ENCODE measurements around the gene ATAD3A.
"Not testable (repeated sequence)": the region's sequence is repeated elsewhere in the genome, so short reads cannot be mapped to it uniquely, and the experiment has no call there.

Gene ATAD3A

DNA sequence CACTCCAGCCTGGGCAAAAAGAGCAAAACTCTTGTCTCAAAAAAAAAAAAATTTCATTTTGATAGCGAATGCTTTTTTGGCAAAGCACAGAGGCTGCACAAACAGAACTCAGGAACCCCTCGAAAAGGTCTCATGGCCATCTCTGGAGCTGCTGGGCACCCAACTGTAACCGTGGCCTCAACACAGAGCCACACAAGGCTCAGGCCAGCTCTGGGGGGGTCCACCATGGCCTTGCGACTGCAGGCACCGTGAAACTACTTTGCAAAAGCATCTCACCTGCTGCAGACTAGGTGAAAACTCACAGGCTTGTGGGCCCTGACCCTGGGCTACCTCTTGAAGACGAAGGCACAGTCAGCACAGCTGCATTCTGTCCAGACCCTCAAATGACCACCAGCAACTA, 44.5 kb downstream of the ATAD3A start:
- DNase-seq (ENCODE audit: low read depth in 1 of 2, low spot score in 1 of 2), result no peak
- H3K27me3 ChIP-seq (ENCODE audit: insufficient read depth, poor library complexity, severe bottlenecking), result no peaks in the 10 kb centered on the region
- H3K4me3 ChIP-seq (replicated peaks; ENCODE audit: insufficient read depth, low read length), result no peak overlapping the region
- TF ChIP-seq SPI1 (IDR thresholded peaks at IDR 0.05; ENCODE audit: borderline replicate concordance, low read depth) (no peak), POLR2AphosphoS5 (IDR thresholded peaks at IDR 0.05; ENCODE audit: low read depth) (peak; percentile 15; the same call in 1 of the 2 replicates)
- TF ChIP-seq, protein P1, sequence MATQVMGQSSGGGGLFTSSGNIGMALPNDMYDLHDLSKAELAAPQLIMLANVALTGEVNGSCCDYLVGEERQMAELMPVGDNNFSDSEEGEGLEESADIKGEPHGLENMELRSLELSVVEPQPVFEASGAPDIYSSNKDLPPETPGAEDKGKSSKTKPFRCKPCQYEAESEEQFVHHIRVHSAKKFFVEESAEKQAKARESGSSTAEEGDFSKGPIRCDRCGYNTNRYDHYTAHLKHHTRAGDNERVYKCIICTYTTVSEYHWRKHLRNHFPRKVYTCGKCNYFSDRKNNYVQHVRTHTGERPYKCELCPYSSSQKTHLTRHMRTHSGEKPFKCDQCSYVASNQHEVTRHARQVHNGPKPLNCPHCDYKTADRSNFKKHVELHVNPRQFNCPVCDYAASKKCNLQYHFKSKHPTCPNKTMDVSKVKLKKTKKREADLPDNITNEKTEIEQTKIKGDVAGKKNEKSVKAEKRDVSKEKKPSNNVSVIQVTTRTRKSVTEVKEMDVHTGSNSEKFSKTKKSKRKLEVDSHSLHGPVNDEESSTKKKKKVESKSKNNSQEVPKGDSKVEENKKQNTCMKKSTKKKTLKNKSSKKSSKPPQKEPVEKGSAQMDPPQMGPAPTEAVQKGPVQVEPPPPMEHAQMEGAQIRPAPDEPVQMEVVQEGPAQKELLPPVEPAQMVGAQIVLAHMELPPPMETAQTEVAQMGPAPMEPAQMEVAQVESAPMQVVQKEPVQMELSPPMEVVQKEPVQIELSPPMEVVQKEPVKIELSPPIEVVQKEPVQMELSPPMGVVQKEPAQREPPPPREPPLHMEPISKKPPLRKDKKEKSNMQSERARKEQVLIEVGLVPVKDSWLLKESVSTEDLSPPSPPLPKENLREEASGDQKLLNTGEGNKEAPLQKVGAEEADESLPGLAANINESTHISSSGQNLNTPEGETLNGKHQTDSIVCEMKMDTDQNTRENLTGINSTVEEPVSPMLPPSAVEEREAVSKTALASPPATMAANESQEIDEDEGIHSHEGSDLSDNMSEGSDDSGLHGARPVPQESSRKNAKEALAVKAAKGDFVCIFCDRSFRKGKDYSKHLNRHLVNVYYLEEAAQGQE (IDR thresholded peaks at IDR 0.05; ENCODE audit: insufficient replicate concordance, low read depth), result no peak
- TF ChIP-seq, protein P2, sequence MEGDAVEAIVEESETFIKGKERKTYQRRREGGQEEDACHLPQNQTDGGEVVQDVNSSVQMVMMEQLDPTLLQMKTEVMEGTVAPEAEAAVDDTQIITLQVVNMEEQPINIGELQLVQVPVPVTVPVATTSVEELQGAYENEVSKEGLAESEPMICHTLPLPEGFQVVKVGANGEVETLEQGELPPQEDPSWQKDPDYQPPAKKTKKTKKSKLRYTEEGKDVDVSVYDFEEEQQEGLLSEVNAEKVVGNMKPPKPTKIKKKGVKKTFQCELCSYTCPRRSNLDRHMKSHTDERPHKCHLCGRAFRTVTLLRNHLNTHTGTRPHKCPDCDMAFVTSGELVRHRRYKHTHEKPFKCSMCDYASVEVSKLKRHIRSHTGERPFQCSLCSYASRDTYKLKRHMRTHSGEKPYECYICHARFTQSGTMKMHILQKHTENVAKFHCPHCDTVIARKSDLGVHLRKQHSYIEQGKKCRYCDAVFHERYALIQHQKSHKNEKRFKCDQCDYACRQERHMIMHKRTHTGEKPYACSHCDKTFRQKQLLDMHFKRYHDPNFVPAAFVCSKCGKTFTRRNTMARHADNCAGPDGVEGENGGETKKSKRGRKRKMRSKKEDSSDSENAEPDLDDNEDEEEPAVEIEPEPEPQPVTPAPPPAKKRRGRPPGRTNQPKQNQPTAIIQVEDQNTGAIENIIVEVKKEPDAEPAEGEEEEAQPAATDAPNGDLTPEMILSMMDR (IDR thresholded peaks at IDR 0.05; ENCODE audit: insufficient read depth, low read length), result no peak
- no peak overlapping the region for H3K27ac ChIP-seq (replicated peaks)

DNA sequence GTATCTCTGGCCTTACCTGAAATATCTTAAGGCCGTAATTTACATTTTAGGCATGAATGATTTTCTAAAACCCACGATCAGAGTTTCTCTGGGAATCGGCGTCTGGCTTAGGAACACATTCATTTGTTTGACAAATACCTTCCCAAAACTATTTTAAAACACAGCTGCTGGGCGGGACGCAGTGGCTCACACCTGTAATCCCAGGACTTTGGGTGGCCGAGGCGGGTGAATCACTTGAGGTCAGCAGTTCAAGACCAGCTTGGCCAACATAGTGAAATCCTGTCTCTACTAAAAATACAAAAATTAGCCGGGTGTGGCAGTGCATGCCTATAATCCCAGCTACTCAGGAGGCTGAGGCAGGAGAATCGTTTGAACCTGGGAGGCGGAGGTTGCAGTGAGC, 45.0 kb downstream of the ATAD3A start:
- not testable (repeated sequence) for H3K27me3 ChIP-seq (ENCODE audit: insufficient read depth, poor library complexity, severe bottlenecking); H3K4me3 ChIP-seq (replicated peaks; ENCODE audit: insufficient read depth, low read length); H3K27ac ChIP-seq (replicated peaks); DNase-seq (ENCODE audit: low read depth in 1 of 2, low spot score in 1 of 2)

DNA sequence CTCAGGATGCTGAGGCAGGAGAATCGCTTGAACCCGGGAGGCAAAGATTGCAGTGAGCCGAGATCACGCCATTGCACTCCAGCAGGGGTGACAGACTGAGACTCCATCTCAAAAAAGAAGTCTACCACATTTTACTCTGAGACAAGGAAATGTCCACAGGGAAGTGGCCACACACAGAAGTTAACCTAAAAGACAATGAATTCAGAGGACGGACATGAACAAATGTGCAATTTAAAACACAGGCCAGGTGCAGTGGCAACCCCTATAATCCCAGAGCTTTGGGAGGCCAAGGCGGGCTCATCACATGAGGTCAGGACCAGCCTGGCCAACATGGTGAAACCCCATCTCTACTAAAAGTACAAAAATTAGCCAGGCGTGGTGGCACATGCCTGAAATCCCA, 45.7 kb downstream of the ATAD3A start:
- not testable (repeated sequence) for DNase-seq (ENCODE audit: low read depth in 1 of 2, low spot score in 1 of 2); H3K27ac ChIP-seq (replicated peaks); H3K4me3 ChIP-seq (replicated peaks; ENCODE audit: insufficient read depth, low read length); H3K27me3 ChIP-seq (ENCODE audit: insufficient read depth, poor library complexity, severe bottlenecking)

DNA sequence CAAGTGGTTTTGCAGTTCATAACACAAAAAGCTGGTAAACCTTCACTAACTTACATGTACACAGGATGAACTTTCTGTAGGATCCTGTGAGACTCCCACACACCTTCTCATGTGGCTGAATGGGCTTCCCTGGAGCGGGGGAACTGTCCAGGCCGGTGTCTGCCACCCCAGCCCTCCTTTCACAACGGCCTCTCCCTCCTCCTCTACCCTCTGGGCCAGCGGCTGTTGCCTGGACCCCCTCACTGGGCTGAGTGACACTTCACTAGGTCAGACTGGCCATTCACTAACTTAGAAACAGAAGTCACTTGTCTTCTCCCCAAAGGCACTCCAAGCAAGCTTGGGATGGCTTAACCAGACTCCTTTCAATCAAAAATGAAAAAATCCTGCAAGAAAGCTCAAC, 46.6 kb downstream of the ATAD3A start:
- DNase-seq (ENCODE audit: low read depth in 1 of 2, low spot score in 1 of 2), result no peak
- Histone ChIP-seq H3K27ac (replicated peaks) (no peak overlapping the region), H3K27me3 (ENCODE audit: insufficient read depth, poor library complexity, severe bottlenecking) (no peaks in the 10 kb centered on the region), H3K4me3 (replicated peaks; ENCODE audit: insufficient read depth, low read length) (no peak overlapping the region)
- TF ChIP-seq SPI1 (IDR thresholded peaks at IDR 0.05; ENCODE audit: borderline replicate concordance, low read depth), result no peak

DNA sequence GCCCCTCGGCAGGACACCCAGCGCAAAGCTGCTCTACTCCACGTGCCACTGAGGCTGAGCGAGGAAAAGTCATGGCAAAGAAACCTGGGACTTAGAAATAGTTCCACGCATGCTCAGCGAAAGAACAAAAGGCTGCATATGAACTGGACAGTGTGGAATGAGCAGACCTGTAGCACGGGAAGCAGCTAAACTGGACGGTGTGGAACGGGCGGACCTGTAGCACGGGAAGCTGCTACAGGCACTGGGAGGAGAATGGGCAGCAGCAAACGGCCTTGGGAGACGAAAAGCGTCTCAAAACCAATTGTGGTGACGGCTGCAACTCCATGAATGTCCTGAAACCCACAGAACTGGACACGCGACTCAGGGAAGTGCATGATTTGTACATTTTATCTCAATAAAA, 47.1 kb downstream of the ATAD3A start:
- Histone ChIP-seq H3K27ac (replicated peaks) (no peak overlapping the region), H3K4me3 (replicated peaks; ENCODE audit: insufficient read depth, low read length) (no peak overlapping the region), H3K27me3 (ENCODE audit: insufficient read depth, poor library complexity, severe bottlenecking) (no peaks in the 10 kb centered on the region)
- TF ChIP-seq POLR2AphosphoS5 (IDR thresholded peaks at IDR 0.05; ENCODE audit: low read depth), result no peak
- TF ChIP-seq GABPA (IDR thresholded peaks at IDR 0.05; ENCODE audit: low read depth), result no peak
- TF ChIP-seq SPI1 (IDR thresholded peaks at IDR 0.05; ENCODE audit: borderline replicate concordance, low read depth), result no peak
- TF ChIP-seq, protein P2 (IDR thresholded peaks at IDR 0.05; ENCODE audit: insufficient read depth, low read length), result no peak
- TF ChIP-seq, protein P1 (IDR thresholded peaks at IDR 0.05; ENCODE audit: insufficient replicate concordance, low read depth), result no peak
- DNase-seq (ENCODE audit: low read depth in 1 of 2, low spot score in 1 of 2), result no peak
